Measurements from ENCODE around the gene EDA2R.

Gene EDA2R

DNA sequence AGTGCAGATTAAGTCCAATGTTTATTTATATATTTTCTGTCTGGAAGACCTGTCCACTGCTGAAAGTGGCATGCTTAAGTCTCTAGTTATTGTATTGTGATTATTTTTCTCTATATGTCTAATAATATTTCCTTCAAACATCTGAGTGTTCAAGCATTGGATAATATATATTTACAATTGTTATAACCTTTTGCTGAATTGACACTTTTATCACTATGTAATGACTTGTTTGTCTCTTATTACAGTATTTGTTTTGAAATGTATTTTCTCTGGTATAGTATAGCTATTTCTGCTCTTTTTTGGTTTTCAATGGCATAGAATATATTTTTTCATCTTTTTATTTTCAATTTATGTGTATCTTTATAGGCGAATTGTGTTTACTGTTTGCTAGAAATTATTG, 59.7 kb downstream of the EDA2R start:
- Histone ChIP-seq H3K27ac (ENCODE audit: insufficient read depth, low read length, poor library complexity, severe bottlenecking) (no peak overlapping the region), H3K4me3 (ENCODE audit: insufficient read depth, low read depth, low read length, poor library complexity, severe bottlenecking) (no peak overlapping the region), H3K27me3 (replicated peaks; ENCODE audit: control insufficient read depth, insufficient read depth, low read length, poor library complexity, severe bottlenecking) (no peaks in the 10 kb centered on the region), H3K9me3 (ENCODE audit: control insufficient read depth, low read length) (no peaks in the 10 kb centered on the region), H3K4me1 (ENCODE audit: control insufficient read depth, insufficient read depth, low read length, poor library complexity, severe bottlenecking) (no peaks in the 10 kb centered on the region), H3K36me3 (ENCODE audit: control insufficient read depth, insufficient read depth, low read length) (no peaks in the 10 kb centered on the region)
- DNase-seq: no peak

DNA sequence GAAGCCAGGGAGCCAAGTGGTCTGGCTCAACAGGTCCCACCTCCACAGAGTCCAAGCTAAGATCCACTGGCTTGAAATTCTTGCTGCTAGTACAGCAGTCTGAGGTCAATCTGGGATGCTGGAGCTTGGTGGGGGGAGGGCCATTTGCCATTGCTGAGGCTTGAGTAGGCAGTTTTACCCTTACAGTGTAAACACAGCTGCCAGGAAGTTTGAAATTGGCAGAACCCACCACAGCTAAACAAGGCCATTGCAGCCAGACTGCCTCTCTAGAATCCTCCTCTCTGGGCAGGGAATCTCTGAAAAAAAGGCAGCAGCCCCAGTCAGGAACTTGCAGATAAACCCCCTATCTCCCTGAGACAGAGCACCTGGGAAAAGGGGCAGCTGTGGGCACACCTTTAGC, 84.9 kb downstream of the EDA2R start:
- H3K4me3 ChIP-seq (ENCODE audit: insufficient read depth, low read depth, low read length, poor library complexity, severe bottlenecking): no peak overlapping the region
- no peaks in the 10 kb centered on the region for H3K36me3 ChIP-seq (ENCODE audit: control insufficient read depth, insufficient read depth, low read length)
- no peaks in the 10 kb centered on the region for H3K27me3 ChIP-seq (replicated peaks; ENCODE audit: control insufficient read depth, insufficient read depth, low read length, poor library complexity, severe bottlenecking)
- no peak for DNase-seq
- no peak overlapping the region for H3K27ac ChIP-seq (ENCODE audit: insufficient read depth, low read length, poor library complexity, severe bottlenecking)
- no peaks in the 10 kb centered on the region for H3K9me3 ChIP-seq (ENCODE audit: control insufficient read depth, low read length)
- H3K4me1 ChIP-seq (ENCODE audit: control insufficient read depth, insufficient read depth, low read length, poor library complexity, severe bottlenecking): no peaks in the 10 kb centered on the region

DNA sequence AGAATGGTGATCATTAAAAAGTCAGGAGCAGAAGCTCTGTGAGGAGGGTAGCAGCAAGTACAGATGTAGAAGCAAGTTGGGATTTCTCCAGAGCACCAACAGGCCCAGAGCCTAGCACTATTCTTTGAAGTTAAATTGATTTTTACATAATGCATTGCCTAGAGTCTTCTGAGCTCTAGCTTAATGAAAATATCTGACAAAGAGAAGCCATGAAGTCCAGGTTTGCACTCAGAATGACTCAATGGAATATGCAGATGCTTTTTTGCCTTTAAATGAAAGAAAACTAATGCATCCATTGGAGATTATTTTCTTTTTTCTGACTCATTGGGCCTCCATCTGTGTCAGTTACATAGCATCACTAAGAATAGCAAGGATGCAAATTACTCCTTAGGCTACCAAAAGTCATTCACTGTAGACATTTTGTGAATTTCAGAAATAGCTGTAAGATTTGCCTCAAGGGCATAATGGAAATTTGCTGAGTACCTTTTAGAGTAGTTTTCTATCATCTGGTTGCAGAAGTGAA, 91.0 kb downstream of the EDA2R start:
- Histone ChIP-seq H3K9me3 (ENCODE audit: control insufficient read depth, low read length) (no peaks in the 10 kb centered on the region), H3K4me1 (ENCODE audit: control insufficient read depth, insufficient read depth, low read length, poor library complexity, severe bottlenecking) (no peaks in the 10 kb centered on the region), H3K36me3 (ENCODE audit: control insufficient read depth, insufficient read depth, low read length) (no peaks in the 10 kb centered on the region), H3K4me3 (ENCODE audit: insufficient read depth, low read depth, low read length, poor library complexity, severe bottlenecking) (no peak overlapping the region), H3K27me3 (replicated peaks; ENCODE audit: control insufficient read depth, insufficient read depth, low read length, poor library complexity, severe bottlenecking) (no peaks in the 10 kb centered on the region), H3K27ac (ENCODE audit: insufficient read depth, low read length, poor library complexity, severe bottlenecking) (no peak overlapping the region)
- DNase-seq: no peak
